Dermis blood vessel endothelial cell (primary cell): ENCODE measurements around the gene EGLN2. TPM values are rescaled to one million over a fixed set of nuclear protein-coding genes. Genes with fewer than 3 reads are reported as not detected.
"Not testable (repeated sequence)": the region's sequence is repeated elsewhere in the genome, so short reads cannot be mapped to it uniquely, and the experiment has no call there.

ENCODE experiments used
- DNase-seq: peaks from one replicate; pipeline ENCODE4 v3.0.0; 2010
- total RNA-seq: library from RNA; depleted of rRNA; stranded (reverse); fragments of >200 nt; gene quantifications from 2 replicates; pipeline ENCODE4 v1.2.3, GENCODE V29; 2014

The EGLN2 gene
- total RNA-seq, 1 donor from 2014 or later = 197 TPM

- not testable (repeated sequence) for DNase-seq
Measured at GRCh38 chr19:40850277-40850676, 51.3 kb downstream of the EGLN2 start, which contains the start of gene CYP2A6. CYP2A6 (minus strand) TSS chr19:40850447; CDS start chr19:40850426, 21 bp downstream.

GRCh38 chr19:40852467-40853152, 53.6 kb downstream of the EGLN2 start:
- DNase-seq = not testable (repeated sequence)

Other genes with a start within 250 kb of the EGLN2 start
- 27.7 and 67.0 TPM in 2 replicates for gene SHKBP1, start 222.3 kb upstream of the EGLN2 start, total RNA-seq
- 16.8 and 25.2 TPM in 2 replicates for gene LTBP4, start 197.8 kb upstream of the EGLN2 start, total RNA-seq
- 27.2 and 48.0 TPM in 2 replicates for gene NUMBL, start 108.5 kb upstream of the EGLN2 start, total RNA-seq
- 31.8 and 38.8 TPM in 2 replicates for gene COQ8B, start 82.3 kb upstream of the EGLN2 start, total RNA-seq
- gene ITPKC, start 82.1 kb upstream of the EGLN2 start, total RNA-seq = 30.6 and 33.4 TPM in 2 replicates
- 1.0 and 2.0 TPM in 2 replicates for gene ACTMAP, start 48.7 kb upstream of the EGLN2 start, total RNA-seq
- 22.1 and 45.8 TPM in 2 replicates for gene SNRPA, start 48.0 kb upstream of the EGLN2 start, total RNA-seq
- 0.68 TPM in 1 of 2 replicates, not detected in the other for gene MIA, start 23.7 kb upstream of the EGLN2 start, total RNA-seq
- gene RAB4B, start 20.9 kb upstream of the EGLN2 start, total RNA-seq = 15.6 and 21.3 TPM in 2 replicates
- gene CYP2A6, start 51.3 kb downstream of the EGLN2 start, total RNA-seq = not detected in 2 replicates
- gene CYP2A7, start 83.0 kb downstream of the EGLN2 start, total RNA-seq = not detected in 2 replicates
- not detected in 2 replicates for gene CYP2B6, start 192.1 kb downstream of the EGLN2 start, total RNA-seq